ENCODE measurements around the gene RNF113B.

Gene RNF113B

DNA sequence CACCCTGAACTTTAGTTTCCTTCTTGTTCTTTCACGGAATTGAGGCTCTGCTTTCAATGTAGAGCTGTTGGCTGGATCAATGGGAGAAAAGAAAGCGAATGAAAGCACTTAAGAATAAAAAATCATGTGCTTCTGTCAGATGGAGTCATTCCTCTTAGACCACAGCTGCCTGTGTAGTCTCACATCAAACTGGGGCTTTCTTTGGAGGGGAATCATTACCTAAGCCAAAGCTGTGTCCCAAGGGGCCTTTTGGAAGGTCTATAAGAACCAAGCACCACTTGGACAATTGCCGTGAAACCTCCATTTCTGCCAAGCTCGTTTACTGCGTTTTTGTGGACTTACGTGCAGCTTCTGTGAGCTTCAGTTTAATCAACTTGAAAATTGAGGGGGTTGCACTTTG lies 44.2 kb upstream of the RNF113B start:
- Histone ChIP-seq H4K91ac (ENCODE audit: low read length) (no peak overlapping the region), H3K27ac (ENCODE audit: low read length, poor library complexity, severe bottlenecking) (no peak overlapping the region), H3K4me3 (ENCODE audit: insufficient read depth in 1 of 2, low read depth in 1 of 2, low read length in 2 of 2) (no peak overlapping the region), H4K8ac (ENCODE audit: low read length) (no peak overlapping the region), H3K18ac (ENCODE audit: low read depth in 1 of 2, low read length in 2 of 2) (peak overlapping the region in 1 of 2 experiments; percentile 76), H3K9ac (ENCODE audit: low read length) (no peak overlapping the region), H3K36me3 (ENCODE audit: control insufficient read depth in 1 of 2, insufficient read depth in 2 of 2, low read depth in 1 of 2, low read length in 2 of 2) (peaks cover 15 to 24% of the 10 kb centered on the region in 2 experiments), H2BK120ac (ENCODE audit: low read depth, low read length) (no peak overlapping the region), H2BK12ac (ENCODE audit: low read length in 2 of 2) (no peak overlapping the region), H3K27me3 (ENCODE audit: control insufficient read depth in 1 of 2, insufficient read depth in 1 of 2, low read length in 2 of 2) (no peaks in the 10 kb centered on the region), H3K4ac (ENCODE audit: low read depth in 1 of 2, low read length in 2 of 2) (no peak overlapping the region), H2AK5ac (ENCODE audit: low read length, severe bottlenecking) (no peak overlapping the region), H2BK5ac (ENCODE audit: low read depth, low read length, poor library complexity, severe bottlenecking) (no peak overlapping the region), H2AFZ (ENCODE audit: low read depth, low read length) (no peak overlapping the region), H3K4me2 (ENCODE audit: low read length, poor library complexity, severe bottlenecking) (no peak overlapping the region), H3K23ac (ENCODE audit: low read length in 2 of 2) (no peak overlapping the region), H3K14ac (ENCODE audit: low read length in 2 of 2) (no peak overlapping the region), H3K9me3 (ENCODE audit: control insufficient read depth, low read length) (no peaks in the 10 kb centered on the region), H3K4me1 (ENCODE audit: control insufficient read depth, insufficient read depth, low read depth, low read length) (peaks cover 24% of the 10 kb centered on the region), H2BK15ac (ENCODE audit: low read depth, poor library complexity, severe bottlenecking) (no peak overlapping the region), H3K79me1 (replicated peaks; ENCODE audit: low read length, poor library complexity, severe bottlenecking) (peaks cover 37% of the 10 kb centered on the region)
- 86% methylated on average over 6 of the region's 6 CpGs for WGBS
- peak; percentile 52 for DNase-seq

DNA sequence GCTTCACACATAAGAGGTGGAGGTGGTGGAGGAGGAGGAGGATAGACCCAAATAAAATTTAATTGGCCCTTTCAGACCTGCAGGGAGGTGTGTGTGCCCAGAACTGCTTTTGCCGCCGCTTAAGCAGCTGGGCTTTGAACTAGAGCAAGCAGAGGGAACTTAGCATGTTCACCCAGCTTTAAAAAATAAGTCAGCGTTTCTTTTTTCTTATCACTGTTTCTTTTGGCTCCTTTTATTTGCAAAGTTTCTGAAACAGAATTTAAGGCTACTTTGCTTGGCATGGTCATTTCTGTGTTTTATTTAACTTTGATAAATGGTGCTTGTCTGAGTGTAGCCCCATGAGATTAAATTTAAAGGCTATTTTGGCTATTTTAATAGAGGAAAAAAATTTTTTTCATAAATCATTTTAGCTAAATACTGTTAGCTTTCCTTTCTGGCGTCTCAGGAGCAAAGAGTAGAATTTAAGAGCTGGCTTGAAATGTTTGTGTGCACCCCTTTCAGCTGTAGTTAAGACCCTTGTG lies 43.3 kb upstream of the RNF113B start:
- Histone ChIP-seq H3K36me3 (ENCODE audit: control insufficient read depth in 1 of 2, insufficient read depth in 2 of 2, low read depth in 1 of 2, low read length in 2 of 2) (peaks cover 10 to 16% of the 10 kb centered on the region in 2 experiments), H3K9ac (ENCODE audit: low read length) (peak overlapping the region; percentile 34), H2BK12ac (ENCODE audit: low read length in 2 of 2) (no peak overlapping the region), H2BK120ac (ENCODE audit: low read depth, low read length) (peak overlapping the region; percentile 34), H3K23ac (ENCODE audit: low read length in 2 of 2) (no peak overlapping the region), H2AK5ac (ENCODE audit: low read length, severe bottlenecking) (peak overlapping the region; percentile 70), H3K79me1 (replicated peaks; ENCODE audit: low read length, poor library complexity, severe bottlenecking) (peaks cover 30% of the 10 kb centered on the region), H4K8ac (ENCODE audit: low read length) (no peak overlapping the region), H4K91ac (ENCODE audit: low read length) (no peak overlapping the region), H3K14ac (ENCODE audit: low read length in 2 of 2) (no peak overlapping the region), H3K4me1 (ENCODE audit: control insufficient read depth, insufficient read depth, low read depth, low read length) (peaks cover 28% of the 10 kb centered on the region), H3K27me3 (ENCODE audit: control insufficient read depth in 1 of 2, insufficient read depth in 1 of 2, low read length in 2 of 2) (no peaks in the 10 kb centered on the region), H3K4me2 (ENCODE audit: low read length, poor library complexity, severe bottlenecking) (no peak overlapping the region), H3K9me3 (ENCODE audit: control insufficient read depth, low read length) (no peaks in the 10 kb centered on the region), H3K18ac (ENCODE audit: low read depth in 1 of 2, low read length in 2 of 2) (peak overlapping the region in 1 of 2 experiments; percentile 35), H2AFZ (ENCODE audit: low read depth, low read length) (no peak overlapping the region), H3K4ac (ENCODE audit: low read depth in 1 of 2, low read length in 2 of 2) (no peak overlapping the region), H3K27ac (ENCODE audit: low read length, poor library complexity, severe bottlenecking) (no peak overlapping the region), H3K4me3 (ENCODE audit: insufficient read depth in 1 of 2, low read depth in 1 of 2, low read length in 2 of 2) (no peak overlapping the region), H2BK15ac (ENCODE audit: low read depth, poor library complexity, severe bottlenecking) (no peak overlapping the region), H2BK5ac (ENCODE audit: low read depth, low read length, poor library complexity, severe bottlenecking) (no peak overlapping the region)
- WGBS: 90% methylated on average over 3 of the region's 4 CpGs
- DNase-seq: no peak

DNA sequence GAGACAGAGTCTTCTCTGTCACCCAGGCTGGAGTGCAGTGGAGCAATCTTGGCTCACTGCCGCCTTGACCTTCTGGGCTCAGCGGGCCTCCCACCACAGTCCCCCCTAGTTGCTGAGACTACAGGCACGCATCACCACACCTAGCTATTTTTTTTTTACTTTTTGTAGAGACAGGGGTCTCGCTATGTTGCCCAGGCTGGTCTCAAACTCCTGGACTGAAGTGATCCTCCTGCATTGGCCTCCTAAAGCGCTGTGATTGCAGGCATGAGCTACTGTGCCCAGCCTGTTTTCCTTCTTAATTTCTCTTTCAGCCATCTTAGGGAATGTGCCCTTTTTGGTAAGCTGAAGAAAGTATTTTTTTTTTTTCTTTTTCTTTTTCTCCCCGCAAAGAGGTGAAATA lies 42.6 kb upstream of the RNF113B start:
- H3K23ac ChIP-seq (ENCODE audit: low read length in 2 of 2): no peak overlapping the region
- no peak overlapping the region for H2BK15ac ChIP-seq (ENCODE audit: low read depth, poor library complexity, severe bottlenecking)
- H3K4me3 ChIP-seq (ENCODE audit: insufficient read depth in 1 of 2, low read depth in 1 of 2, low read length in 2 of 2): no peak overlapping the region
- no peak overlapping the region for H2BK5ac ChIP-seq (ENCODE audit: low read depth, low read length, poor library complexity, severe bottlenecking)
- no peak overlapping the region for H2BK12ac ChIP-seq (ENCODE audit: low read length in 2 of 2)
- H3K27ac ChIP-seq (ENCODE audit: low read length, poor library complexity, severe bottlenecking): no peak overlapping the region
- no peak overlapping the region for H4K91ac ChIP-seq (ENCODE audit: low read length)
- no peaks in the 10 kb centered on the region for H3K9me3 ChIP-seq (ENCODE audit: control insufficient read depth, low read length)
- no peak overlapping the region for H3K9ac ChIP-seq (ENCODE audit: low read length)
- DNase-seq: no peak
- peaks cover 29% of the 10 kb centered on the region for H3K79me1 ChIP-seq (replicated peaks; ENCODE audit: low read length, poor library complexity, severe bottlenecking)
- WGBS: over 99% methylated on average over 5 of the region's 6 CpGs
- no peak overlapping the region for H2AK5ac ChIP-seq (ENCODE audit: low read length, severe bottlenecking)
- H2AFZ ChIP-seq (ENCODE audit: low read depth, low read length): no peak overlapping the region
- peaks cover 13 to 16% of the 10 kb centered on the region in 2 experiments for H3K36me3 ChIP-seq (ENCODE audit: control insufficient read depth in 1 of 2, insufficient read depth in 2 of 2, low read depth in 1 of 2, low read length in 2 of 2)
- H3K18ac ChIP-seq (ENCODE audit: low read depth in 1 of 2, low read length in 2 of 2): peak overlapping the region in 1 of 2 experiments; percentile 23
- H3K4ac ChIP-seq (ENCODE audit: low read depth in 1 of 2, low read length in 2 of 2): no peak overlapping the region
- H4K8ac ChIP-seq (ENCODE audit: low read length): no peak overlapping the region
- H2BK120ac ChIP-seq (ENCODE audit: low read depth, low read length): no peak overlapping the region
- no peak overlapping the region for H3K4me2 ChIP-seq (ENCODE audit: low read length, poor library complexity, severe bottlenecking)
- H3K14ac ChIP-seq (ENCODE audit: low read length in 2 of 2): no peak overlapping the region
- H3K4me1 ChIP-seq (ENCODE audit: control insufficient read depth, insufficient read depth, low read depth, low read length): peaks cover 28% of the 10 kb centered on the region
- no peaks in the 10 kb centered on the region for H3K27me3 ChIP-seq (ENCODE audit: control insufficient read depth in 1 of 2, insufficient read depth in 1 of 2, low read length in 2 of 2)

DNA sequence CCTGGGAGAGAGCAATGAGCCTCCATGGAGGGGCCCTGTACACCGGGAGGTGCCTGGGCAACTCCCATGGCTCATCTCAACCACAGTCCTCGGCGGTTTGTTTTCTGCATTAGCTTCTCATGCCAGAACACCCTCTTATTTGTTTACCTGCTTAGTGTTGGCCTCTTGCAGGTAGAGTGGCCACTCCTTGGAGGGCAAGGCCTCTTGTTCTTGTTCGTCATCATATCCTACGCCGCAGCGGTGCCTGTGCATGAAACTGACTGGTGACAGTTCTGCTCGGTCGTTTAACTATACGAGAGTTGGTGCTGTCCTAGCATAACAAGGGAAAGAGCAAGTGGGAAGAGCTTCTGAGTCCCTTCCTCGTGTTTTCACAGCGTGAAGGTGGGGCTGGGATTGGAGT lies 40.5 kb upstream of the RNF113B start:
- no peak for DNase-seq
- Histone ChIP-seq H2BK12ac (ENCODE audit: low read length in 2 of 2) (peak overlapping the region; percentile 65 to 75), H2BK5ac (ENCODE audit: low read depth, low read length, poor library complexity, severe bottlenecking) (no peak overlapping the region), H2BK120ac (ENCODE audit: low read depth, low read length) (no peak overlapping the region), H3K9ac (ENCODE audit: low read length) (no peak overlapping the region), H3K9me3 (ENCODE audit: control insufficient read depth, low read length) (no peaks in the 10 kb centered on the region), H3K79me1 (replicated peaks; ENCODE audit: low read length, poor library complexity, severe bottlenecking) (peaks cover 30% of the 10 kb centered on the region), H3K36me3 (ENCODE audit: control insufficient read depth in 1 of 2, insufficient read depth in 2 of 2, low read depth in 1 of 2, low read length in 2 of 2) (peaks cover 13 to 22% of the 10 kb centered on the region in 2 experiments), H3K23ac (ENCODE audit: low read length in 2 of 2) (no peak overlapping the region), H3K27me3 (ENCODE audit: control insufficient read depth in 1 of 2, insufficient read depth in 1 of 2, low read length in 2 of 2) (no peaks in the 10 kb centered on the region), H2BK15ac (ENCODE audit: low read depth, poor library complexity, severe bottlenecking) (peak overlapping the region; percentile 44), H3K18ac (ENCODE audit: low read depth in 1 of 2, low read length in 2 of 2) (peak overlapping the region; percentile 5 to 40), H3K4me3 (ENCODE audit: insufficient read depth in 1 of 2, low read depth in 1 of 2, low read length in 2 of 2) (no peak overlapping the region), H2AK5ac (ENCODE audit: low read length, severe bottlenecking) (peak overlapping the region; percentile 8), H4K8ac (ENCODE audit: low read length) (no peak overlapping the region), H3K4me1 (ENCODE audit: control insufficient read depth, insufficient read depth, low read depth, low read length) (peaks cover 28% of the 10 kb centered on the region), H2AFZ (ENCODE audit: low read depth, low read length) (no peak overlapping the region), H3K14ac (ENCODE audit: low read length in 2 of 2) (peak overlapping the region in 1 of 2 experiments; percentile 0), H3K4ac (ENCODE audit: low read depth in 1 of 2, low read length in 2 of 2) (peak overlapping the region; percentile 54 to 76), H3K4me2 (ENCODE audit: low read length, poor library complexity, severe bottlenecking) (no peak overlapping the region), H3K27ac (ENCODE audit: low read length, poor library complexity, severe bottlenecking) (no peak overlapping the region), H4K91ac (ENCODE audit: low read length) (peak overlapping the region; percentile 30)
- WGBS: 96% methylated on average over 12 of the region's 12 CpGs
